Naive thymus-derived CD4-positive, alpha-beta T cell (primary cell): ENCODE results near the gene STAMBPL1. TPM values are rescaled to one million over a fixed set of nuclear protein-coding genes. Genes with fewer than 3 reads are reported as not detected.

Experiments
- ATAC-seq: fragments of 150-1000 bp; cut with Tn5 transposase; 2 replicates; pipeline ENCODE4 v1.10.0; 2021; ENCODE audit warnings: mild to moderate bottlenecking, moderate library complexity
- CTCF ChIA-PET: fragments of 350-600 bp; sonication (Branson Sonifier 250); formaldehyde crosslinking; loops from one replicate; lab custom pipeline; 2021; ENCODE audit warnings: antibody characterized with exemption; lab: Charles Lee
- POLR2A ChIA-PET: fragments of 350-600 bp; sonication (Branson Sonifier 250); formaldehyde crosslinking; loops from one replicate; lab custom pipeline; 2021; ENCODE audit warnings: antibody characterized with exemption, inconsistent platforms; lab: Charles Lee
- DNase-seq, 9 donors: peaks; one replicate each; pipeline versions ENCODE4 v3.0.0 to v3.0.0-alpha.2; 2020 to 2022; ENCODE audit warnings: mixed read lengths in 1 of 9
- H3K27ac ChIP-seq: one replicate; pipeline ENCODE4 v1.7.0; 2013; ENCODE audit warnings: mild to moderate bottlenecking, low read depth, low read length, moderate library complexity
- H3K27me3 ChIP-seq, 2 donors: one replicate each; pipeline ENCODE4 v1.7.0; 2013; ENCODE audit warnings: low read length in 2 of 2, mild to moderate bottlenecking in 2 of 2, moderate library complexity in 2 of 2; ENCODE audit not compliant: control insufficient read depth in 2 of 2, insufficient read depth in 2 of 2
- H3K36me3 ChIP-seq, 3 experiments: 1 replicate in 2 of 3; 2 replicates in 1 of 3; pipeline ENCODE4 v1.7.0; 2013; ENCODE audit warnings: low read length in 3 of 3, mild to moderate bottlenecking in 3 of 3, moderate library complexity in 1 of 3; ENCODE audit not compliant: insufficient read depth in 3 of 3, control insufficient read depth in 2 of 3
- H3K4me1 ChIP-seq, 2 donors: one replicate each; pipeline ENCODE4 v1.7.0; 2013; ENCODE audit warnings: low read length in 2 of 2, mild to moderate bottlenecking in 2 of 2, moderate library complexity in 1 of 2; ENCODE audit not compliant: control insufficient read depth in 2 of 2, insufficient read depth in 2 of 2
- H3K4me3 ChIP-seq: 2 replicates; pipeline ENCODE4 v1.7.0; 2013; ENCODE audit warnings: mild to moderate bottlenecking, low read length
- H3K9me3 ChIP-seq, 3 experiments: 1 replicate in 2 of 3; 2 replicates in 1 of 3; pipeline ENCODE4 v1.7.0; 2013; ENCODE audit warnings: low read length in 3 of 3; ENCODE audit not compliant: control insufficient read depth in 2 of 3
- H3K27ac Mint-ChIP-seq, 9 donors: one replicate each; pipeline ENCODE4 v1.8.0; 2020 to 2022; ENCODE audit warnings: mixed read lengths in 9 of 9, mild to moderate bottlenecking in 8 of 9, moderate library complexity in 5 of 9, inconsistent platforms in 2 of 9
- H3K27me3 Mint-ChIP-seq, 5 donors: one replicate each; pipeline ENCODE4 v1.8.0; 2021 to 2022; ENCODE audit warnings: mixed read lengths in 5 of 5, mild to moderate bottlenecking in 1 of 5
- H3K36me3 Mint-ChIP-seq, 5 donors: one replicate each; pipeline ENCODE4 v1.8.0; 2020 to 2022; ENCODE audit warnings: mixed read lengths in 5 of 5, mild to moderate bottlenecking in 3 of 5, inconsistent platforms in 1 of 5
- H3K4me1 Mint-ChIP-seq, 7 donors: one replicate each; pipeline ENCODE4 v1.8.0; 2020 to 2022; ENCODE audit warnings: mixed read lengths in 7 of 7, mild to moderate bottlenecking in 3 of 7, inconsistent platforms in 1 of 7
- H3K4me3 Mint-ChIP-seq, 10 donors: one replicate each; pipeline ENCODE4 v1.8.0; 2020 to 2022; ENCODE audit warnings: mild to moderate bottlenecking in 10 of 10, mixed read lengths in 10 of 10, moderate library complexity in 6 of 10, inconsistent platforms in 2 of 10
- H3K9me3 Mint-ChIP-seq, 11 donors: one replicate each; pipeline ENCODE4 v1.8.0; 2020 to 2022; ENCODE audit warnings: mixed read lengths in 11 of 11, mild to moderate bottlenecking in 4 of 11, inconsistent platforms in 1 of 11, moderate library complexity in 1 of 11
- intact Hi-C, 2 donors: fragments of 100-400 bp; cut with micrococcal nuclease; formaldehyde crosslinking; loops; one replicate each; pipeline ENCODE4 v1.15.1; 2023
- polyA plus RNA-seq, 2 donors: library from polyadenylated mRNA; unstranded; fragments of 300-500 nt; fragmentation: Illumina TruSeq; gene quantifications; one replicate each; pipeline ENCODE4 v1.2.3, GENCODE V29; 2021
- total RNA-seq, 6 experiments: library from RNA in 5 of 6; stranded (reverse) in 5 of 6; gene quantifications; 1 replicate in 5 of 6; 2 replicates in 1 of 6; pipeline ENCODE4 v1.2.3 and lab custom pipeline; 2021 to 2026

The STAMBPL1 gene
- total and polyA plus RNA-seq, 7 experiments from 2014 or later = 12.5 to 57.7 (median 35.7) TPM

- H3K27ac ChIP-seq = no peak overlapping the region
- no peaks in the 10 kb centered on the region for H3K4me1 ChIP-seq
- ATAC-seq (no peak), DNase-seq (no peak)
- Mint-ChIP-seq H3K36me3 (peaks cover 0 to 17% (median 3%) of the 10 kb centered on the region in 5 donors), H3K9me3 (no peaks in the 10 kb centered on the region), H3K4me3 (no peak overlapping the region), H3K27me3 (peaks cover 0 to 3% (median 0%) of the 10 kb centered on the region in 5 donors), H3K4me1 (peaks cover 0 to 19% (median 7%) of the 10 kb centered on the region in 7 donors), H3K27ac (peak overlapping the region in 1 of 9 donors; percentile 62)
- intact Hi-C loops = no loop called here
- H3K4me3 ChIP-seq = no peak overlapping the region
- H3K27me3 ChIP-seq = no peaks in the 10 kb centered on the region
- no peaks in the 10 kb centered on the region for H3K9me3 ChIP-seq
- ChIA-PET POLR2A (interaction anchor here (0.8 kb wide), 1 partner anchor 307 kb away, joined by 3 read pairs; the partner anchor contains the start of gene LIPA), CTCF (interaction anchor here (1.1 to 3.7 kb wide), 2 partner anchors 11 to 85 kb away, joined by 3 to 23 read pairs; no protein-coding TSS in a partner anchor)
- peaks cover 0 to 8% (median 0%) of the 10 kb centered on the region in 3 experiments for H3K36me3 ChIP-seq
Measured at GRCh38 chr10:88944813-88945212, 64.8 kb downstream of the STAMBPL1 start.

DNA sequence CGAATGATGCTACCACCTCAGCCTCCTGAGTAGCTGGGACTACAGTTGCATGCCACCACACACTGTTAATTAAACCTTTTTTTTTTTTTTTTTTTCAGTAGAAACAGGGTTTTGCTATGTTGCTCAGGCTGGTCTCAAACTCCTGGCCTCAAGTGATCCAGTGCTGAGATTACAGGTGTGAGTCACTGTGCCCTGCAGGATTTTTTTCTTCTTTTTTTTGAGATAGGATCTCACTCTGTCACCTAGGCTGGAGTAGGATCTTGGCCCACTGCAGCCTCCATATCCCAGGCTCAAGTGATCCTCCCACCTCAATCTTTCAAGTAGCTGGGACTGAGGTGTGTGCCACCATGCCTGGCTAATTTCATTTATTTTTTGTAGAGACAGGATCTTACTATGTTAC lies 66.2 kb downstream of the STAMBPL1 start:
- H3K4me3 Mint-ChIP-seq = no peak overlapping the region
- H3K27me3 ChIP-seq = no peaks in the 10 kb centered on the region
- H3K36me3 ChIP-seq = no peaks in the 10 kb centered on the region
- no peaks in the 10 kb centered on the region for H3K9me3 Mint-ChIP-seq
- H3K27ac ChIP-seq = no peak overlapping the region
- no peak overlapping the region for H3K27ac Mint-ChIP-seq
- no peak overlapping the region for H3K4me3 ChIP-seq
- peaks cover 0 to 19% (median 7%) of the 10 kb centered on the region in 7 donors for H3K4me1 Mint-ChIP-seq
- ATAC-seq = no peak
- no peaks in the 10 kb centered on the region for H3K4me1 ChIP-seq
- H3K27me3 Mint-ChIP-seq = peaks cover 0 to 3% (median 0%) of the 10 kb centered on the region in 5 donors
- no peak for DNase-seq
- no peaks in the 10 kb centered on the region for H3K9me3 ChIP-seq
- peaks cover 0 to 21% (median 3%) of the 10 kb centered on the region in 5 donors for H3K36me3 Mint-ChIP-seq
- CTCF ChIA-PET = interaction anchor here (1.1 to 3.7 kb wide), 2 partner anchors 13 to 270 kb away, joined by 4 to 23 read pairs; no protein-coding TSS in a partner anchor
- intact Hi-C loops = no loop called here
- POLR2A ChIA-PET = interaction anchor here (0.8 kb wide), 1 partner anchor 28 kb away, joined by 3 read pairs; no protein-coding TSS in a partner anchor

DNA sequence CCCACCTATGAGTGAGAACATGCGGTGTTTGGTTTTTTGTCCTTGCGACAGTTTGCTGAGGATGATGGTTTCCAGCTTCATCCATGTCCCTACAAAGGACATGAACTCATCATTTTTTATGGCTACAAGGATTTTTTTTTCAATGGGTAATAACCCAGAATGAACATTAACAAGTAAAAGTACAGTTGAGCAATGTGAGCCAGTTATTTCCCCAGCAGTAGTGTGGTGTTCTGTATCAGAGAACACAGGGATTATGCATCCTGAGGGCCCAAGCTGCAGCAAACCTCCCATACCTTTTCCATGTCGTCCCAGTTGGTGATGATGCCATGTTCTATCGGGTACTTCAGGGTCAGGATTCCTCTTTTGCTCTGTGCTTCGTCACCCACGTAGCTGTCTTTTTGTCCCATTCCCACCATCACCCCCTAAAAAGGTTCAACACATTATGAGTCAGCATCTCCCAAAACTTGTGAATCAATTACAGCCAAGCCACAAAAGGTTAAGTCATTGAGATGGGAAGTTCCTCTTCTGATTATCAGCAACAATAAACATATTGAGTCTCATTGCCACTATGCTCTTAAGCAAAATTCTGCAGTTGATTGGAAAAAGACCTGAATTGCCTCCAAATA lies 67.0 kb downstream of the STAMBPL1 start:
- no peaks in the 10 kb centered on the region for H3K9me3 Mint-ChIP-seq
- H3K27ac ChIP-seq = no peak overlapping the region
- peaks cover 0 to 20% (median 5%) of the 10 kb centered on the region in 7 donors for H3K4me1 Mint-ChIP-seq
- no peaks in the 10 kb centered on the region for H3K9me3 ChIP-seq
- ChIA-PET CTCF (interaction anchor here (2.5 kb wide), 1 partner anchor 13 kb away, joined by 7 read pairs; no protein-coding TSS in a partner anchor), POLR2A (no interaction called here)
- H3K27me3 ChIP-seq = no peaks in the 10 kb centered on the region
- peaks cover 0 to 3% (median 0%) of the 10 kb centered on the region in 5 donors for H3K27me3 Mint-ChIP-seq
- DNase-seq (no peak), ATAC-seq (no peak)
- no peak overlapping the region for H3K27ac Mint-ChIP-seq
- peaks cover 0 to 22% (median 5%) of the 10 kb centered on the region in 5 donors for H3K36me3 Mint-ChIP-seq
- H3K4me3 Mint-ChIP-seq = no peak overlapping the region
- intact Hi-C loops = no loop called here
- H3K36me3 ChIP-seq = no peaks in the 10 kb centered on the region
- H3K4me3 ChIP-seq = no peak overlapping the region
- no peaks in the 10 kb centered on the region for H3K4me1 ChIP-seq

GRCh38 chr10:88949051-88949450 lies 69.0 kb downstream of the STAMBPL1 start:
- no peaks in the 10 kb centered on the region for H3K9me3 ChIP-seq
- no peak overlapping the region for H3K27ac Mint-ChIP-seq
- no peaks in the 10 kb centered on the region for H3K4me1 ChIP-seq
- no peaks in the 10 kb centered on the region for H3K36me3 ChIP-seq
- H3K4me3 Mint-ChIP-seq = no peak overlapping the region
- POLR2A ChIA-PET = no interaction called here
- peaks cover 5 to 20% (median 9%) of the 10 kb centered on the region in 5 donors for H3K36me3 Mint-ChIP-seq
- ATAC-seq = no peak
- peaks cover 0 to 3% (median 0%) of the 10 kb centered on the region in 5 donors for H3K27me3 Mint-ChIP-seq
- no peak overlapping the region for H3K27ac ChIP-seq
- H3K9me3 Mint-ChIP-seq = peaks cover 0 to 2% (median 0%) of the 10 kb centered on the region in 11 donors
- H3K27me3 ChIP-seq = no peaks in the 10 kb centered on the region
- CTCF ChIA-PET = interaction anchor here (1.0 to 2.5 kb wide), 3 partner anchors 12 to 82 kb away, joined by 3 to 7 read pairs (median 3); no protein-coding TSS in a partner anchor
- H3K4me3 ChIP-seq = no peak overlapping the region
- intact Hi-C loops = no loop called here
- DNase-seq = no peak
- peaks cover 0 to 24% (median 5%) of the 10 kb centered on the region in 7 donors for H3K4me1 Mint-ChIP-seq

DNA sequence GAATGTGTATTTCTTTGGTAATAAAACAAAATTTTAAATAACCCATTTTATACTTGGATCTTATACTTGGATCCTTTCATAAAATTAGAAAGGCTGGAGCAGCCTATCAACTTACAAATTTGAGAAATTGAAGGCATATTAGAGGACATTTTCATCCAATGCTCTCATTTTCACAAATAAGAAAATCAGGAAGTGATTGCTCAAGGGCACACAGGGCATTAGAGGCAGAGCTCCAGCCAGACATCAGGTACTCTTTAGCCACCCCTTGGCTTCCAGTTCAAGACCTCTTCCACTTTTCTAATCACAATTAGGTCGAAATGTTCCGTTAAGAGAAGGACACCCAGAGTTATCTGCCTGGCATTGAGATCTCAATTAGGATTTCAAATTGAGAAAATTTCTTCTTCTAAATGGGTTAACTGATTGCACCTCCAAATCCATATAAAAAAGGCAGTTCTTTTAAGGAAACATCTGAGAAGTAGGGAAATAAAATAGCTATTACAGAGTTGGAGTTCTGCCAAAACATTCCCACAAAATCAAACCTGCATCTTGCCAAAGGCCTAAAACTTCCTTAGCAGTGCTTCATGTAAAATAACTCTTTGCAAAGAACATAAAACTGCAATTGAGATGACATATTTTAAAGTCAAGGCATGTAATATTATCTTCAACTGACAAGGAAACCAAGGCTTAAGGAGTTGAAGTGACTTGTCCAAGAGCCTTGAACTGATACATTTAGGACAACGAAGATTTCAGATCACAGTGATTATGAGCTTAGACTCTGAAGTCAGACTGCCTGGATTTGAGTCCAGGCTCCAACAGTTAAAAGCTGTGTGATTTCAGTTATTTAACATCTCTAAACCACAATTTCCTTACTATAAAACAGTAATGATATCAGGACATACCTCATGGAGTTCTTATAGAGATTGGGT lies 70.1 kb downstream of the STAMBPL1 start:
- Histone ChIP-seq H3K4me3 (no peak overlapping the region), H3K27ac (no peak overlapping the region), H3K4me1 (no peaks in the 10 kb centered on the region), H3K36me3 (no peaks in the 10 kb centered on the region), H3K27me3 (no peaks in the 10 kb centered on the region), H3K9me3 (no peaks in the 10 kb centered on the region)
- DNase-seq = no peak
- POLR2A ChIA-PET = interaction anchor here (0.6 kb wide), 1 partner anchor 227 kb away, joined by 3 read pairs; no protein-coding TSS in a partner anchor
- CTCF ChIA-PET = interaction anchor here (0.9 to 1.3 kb wide), 2 partner anchors 10 to 17 kb away, joined by 3 to 4 read pairs; no protein-coding TSS in a partner anchor
- Mint-ChIP-seq H3K36me3 (peaks cover 5 to 26% (median 12%) of the 10 kb centered on the region in 5 donors), H3K27me3 (peaks cover 0 to 3% (median 0%) of the 10 kb centered on the region in 5 donors), H3K27ac (peak overlapping the region in 1 of 9 donors; percentile 20), H3K4me1 (peaks cover 0 to 15% (median 5%) of the 10 kb centered on the region in 7 donors), H3K4me3 (no peak overlapping the region), H3K9me3 (peaks cover 0 to 2% (median 0%) of the 10 kb centered on the region in 11 donors)
- no peak for ATAC-seq
- intact Hi-C loops = no loop called here

DNA sequence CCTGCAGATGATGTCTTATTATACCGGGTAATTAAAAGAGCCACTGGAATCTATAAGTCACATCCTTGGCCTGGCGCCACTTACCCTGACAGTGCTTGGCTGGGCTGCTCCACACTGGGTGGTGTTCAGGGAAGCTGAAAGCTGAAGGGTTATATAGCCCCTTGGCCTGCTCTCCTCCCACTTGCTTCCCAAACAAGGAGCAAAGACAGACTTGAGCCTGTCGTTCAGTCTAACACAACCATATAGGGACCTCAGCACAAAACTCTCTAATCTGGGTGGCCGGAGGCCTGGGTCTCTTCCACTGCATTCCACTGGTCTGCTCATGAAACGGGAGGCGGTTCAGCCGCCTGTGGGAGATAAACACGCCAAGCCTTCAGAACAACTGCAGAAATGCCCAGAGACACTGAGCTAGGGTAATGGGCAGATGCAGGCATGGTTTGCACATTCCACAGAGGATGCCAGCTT lies 72.6 kb downstream of the STAMBPL1 start, which contains the start of gene ACTA2:
TSS of gene ACTA2 (minus strand) at position 127 of the 465 bp plus-strand sequence. CDS start 3,843 bp downstream, outside the sequence.
- H3K36me3 ChIP-seq = no peaks in the 10 kb centered on the region
- H3K9me3 Mint-ChIP-seq = peaks cover 0 to 2% (median 0%) of the 10 kb centered on the region in 11 donors
- H3K36me3 Mint-ChIP-seq = peaks cover 5 to 22% (median 8%) of the 10 kb centered on the region in 5 donors
- H3K4me1 Mint-ChIP-seq = peaks cover 0 to 11% (median 5%) of the 10 kb centered on the region in 7 donors
- no peak within 1 kb of the TSS for H3K4me3 Mint-ChIP-seq
- H3K27me3 ChIP-seq = no peaks in the 10 kb centered on the region
- ATAC-seq (no peak), DNase-seq (no peak)
- H3K27ac ChIP-seq = no peak within 1 kb of the TSS
- peaks cover 0 to 3% (median 0%) of the 10 kb centered on the region in 5 donors for H3K27me3 Mint-ChIP-seq
- POLR2A ChIA-PET = no interaction called here
- no peaks in the 10 kb centered on the region for H3K4me1 ChIP-seq
- H3K27ac Mint-ChIP-seq = no peak within 1 kb of the TSS
- H3K9me3 ChIP-seq = no peaks in the 10 kb centered on the region
- H3K4me3 ChIP-seq = no peak within 1 kb of the TSS
- CTCF ChIA-PET = no interaction called here
- intact Hi-C loops = no loop called here
